Astrocyte of the spinal cord (primary cell): ENCODE results near the gene ARNT2.

Experiments
- DNase-seq: peaks from one replicate; pipeline ENCODE4 v3.0.0; 2011; ENCODE audit warnings: low read depth, low spot score
- H3K4me3 ChIP-seq: 2 replicates; pipeline ENCODE4 v1.5.1; 2011; ENCODE audit warnings: low read depth, mild to moderate bottlenecking, low read length, moderate library complexity
- in situ Hi-C: cut with HindIII; loops from 2 replicates; pipeline ENCODE4 v1.10.0; 2017; ENCODE audit warnings: low sequenced_read_pairs
- TF ChIP-seq, protein P1 (sequence below): IDR thresholded peaks from 2 replicates; pipeline ENCODE4 v1.5.1; 2012; ENCODE audit warnings: low read depth, mild to moderate bottlenecking, low read length, inconsistent platforms

The ARNT2 gene

DNA sequence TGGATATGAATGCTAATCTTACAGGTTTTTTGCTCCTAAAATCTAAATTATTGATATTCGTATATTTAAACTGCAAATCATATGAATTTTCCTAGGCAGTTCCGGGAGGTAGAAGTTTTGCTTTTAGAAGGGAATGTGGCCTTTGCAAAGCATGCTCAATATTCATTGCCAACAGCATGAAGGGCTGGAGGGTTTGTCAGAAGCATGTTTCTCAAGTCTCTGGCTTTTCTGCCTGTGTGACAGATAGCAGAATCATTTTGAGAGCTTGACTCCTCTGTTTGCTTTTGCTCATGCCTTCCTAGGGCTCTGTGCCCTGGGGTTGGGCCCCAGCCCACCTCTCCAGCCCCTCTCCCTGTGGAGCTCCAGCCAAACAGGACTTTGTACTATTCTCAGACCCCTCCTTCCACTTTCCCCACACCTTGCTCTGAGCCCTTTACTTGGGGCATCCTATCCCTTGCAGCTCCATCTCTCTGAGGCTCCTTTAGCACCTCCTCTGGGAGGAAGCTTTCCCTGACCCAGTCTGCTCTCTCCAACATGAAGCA is 91.3 kb downstream of the ARNT2 start:
- in situ Hi-C loops: no loop called here
- H3K4me3 ChIP-seq: no peak overlapping the region
- no peak for DNase-seq
- TF ChIP-seq, protein P1, sequence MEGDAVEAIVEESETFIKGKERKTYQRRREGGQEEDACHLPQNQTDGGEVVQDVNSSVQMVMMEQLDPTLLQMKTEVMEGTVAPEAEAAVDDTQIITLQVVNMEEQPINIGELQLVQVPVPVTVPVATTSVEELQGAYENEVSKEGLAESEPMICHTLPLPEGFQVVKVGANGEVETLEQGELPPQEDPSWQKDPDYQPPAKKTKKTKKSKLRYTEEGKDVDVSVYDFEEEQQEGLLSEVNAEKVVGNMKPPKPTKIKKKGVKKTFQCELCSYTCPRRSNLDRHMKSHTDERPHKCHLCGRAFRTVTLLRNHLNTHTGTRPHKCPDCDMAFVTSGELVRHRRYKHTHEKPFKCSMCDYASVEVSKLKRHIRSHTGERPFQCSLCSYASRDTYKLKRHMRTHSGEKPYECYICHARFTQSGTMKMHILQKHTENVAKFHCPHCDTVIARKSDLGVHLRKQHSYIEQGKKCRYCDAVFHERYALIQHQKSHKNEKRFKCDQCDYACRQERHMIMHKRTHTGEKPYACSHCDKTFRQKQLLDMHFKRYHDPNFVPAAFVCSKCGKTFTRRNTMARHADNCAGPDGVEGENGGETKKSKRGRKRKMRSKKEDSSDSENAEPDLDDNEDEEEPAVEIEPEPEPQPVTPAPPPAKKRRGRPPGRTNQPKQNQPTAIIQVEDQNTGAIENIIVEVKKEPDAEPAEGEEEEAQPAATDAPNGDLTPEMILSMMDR: no peak

GRCh38 chr15:80496096-80496495 is 91.9 kb downstream of the ARNT2 start:
- no peak for DNase-seq
- in situ Hi-C loops: no loop called here
- H3K4me3 ChIP-seq: no peak overlapping the region
- TF ChIP-seq, protein P1: no peak

GRCh38 chr15:80497221-80497620 is 93.0 kb downstream of the ARNT2 start:
- no peak overlapping the region for H3K4me3 ChIP-seq
- TF ChIP-seq, protein P1: no peak
- in situ Hi-C loops: no loop called here
- no peak for DNase-seq

GRCh38 chr15:80498652-80499051 is 94.5 kb downstream of the ARNT2 start:
- TF ChIP-seq, protein P1: no peak
- in situ Hi-C loops: no loop called here
- DNase-seq: no peak
- no peak overlapping the region for H3K4me3 ChIP-seq

DNA sequence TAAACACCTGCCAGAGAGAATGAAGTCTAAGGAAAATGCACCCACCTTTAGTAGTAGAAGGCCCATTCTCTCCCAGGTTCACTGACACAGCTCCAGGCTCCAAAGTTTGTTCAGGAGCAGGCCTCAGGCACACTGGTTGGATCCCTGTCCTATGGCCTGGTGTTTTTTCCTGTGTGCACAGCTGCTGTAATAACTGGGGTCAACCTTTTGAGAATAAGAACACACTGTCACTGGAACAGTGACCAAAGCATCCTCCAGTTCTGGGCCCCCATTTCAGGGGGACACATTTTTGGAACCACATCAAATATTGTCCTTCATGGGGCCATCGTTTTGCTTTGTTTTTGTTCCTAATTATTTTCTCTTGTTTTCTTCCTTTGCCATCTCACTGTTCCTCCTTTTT is 95.8 kb downstream of the ARNT2 start:
- no peak for DNase-seq
- in situ Hi-C loops: no loop called here
- H3K4me3 ChIP-seq: no peak overlapping the region
- TF ChIP-seq, protein P1: no peak

DNA sequence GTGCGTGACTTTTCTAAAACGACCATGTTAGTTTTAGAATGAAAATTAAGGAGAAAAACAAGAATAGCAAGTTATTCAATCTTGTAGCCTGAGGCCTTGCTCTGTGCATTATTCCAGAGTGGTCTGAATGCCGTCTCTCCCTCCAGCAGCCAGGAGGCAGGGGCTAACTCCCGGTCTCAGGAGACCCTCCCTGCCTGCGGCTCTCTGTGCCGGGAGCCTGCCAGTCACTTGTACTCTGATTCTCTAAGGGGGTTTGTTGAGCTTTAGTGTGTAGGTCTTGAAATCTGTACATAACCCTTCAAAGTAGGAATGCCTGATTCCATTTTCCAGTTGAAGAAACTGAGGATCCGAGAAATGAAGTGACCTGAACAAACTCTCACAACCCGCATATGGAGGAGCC is 97.3 kb downstream of the ARNT2 start:
- in situ Hi-C loops: no loop called here
- no peak overlapping the region for H3K4me3 ChIP-seq
- DNase-seq: no peak
- TF ChIP-seq, protein P1: no peak

GRCh38 chr15:80502782-80503181 is 98.6 kb downstream of the ARNT2 start:
- H3K4me3 ChIP-seq: no peak overlapping the region
- in situ Hi-C loops: no loop called here
- no peak for DNase-seq
- TF ChIP-seq, protein P1: no peak
